CD14-positive monocyte (primary cell): ENCODE measurements around the gene NFIL3. TPM values are rescaled to one million over a fixed set of nuclear protein-coding genes. Genes with fewer than 3 reads are reported as not detected.

ENCODE experiments used
- DNase-seq, 3 donors: peaks; one replicate each; pipeline ENCODE4 v3.0.0-alpha.2; 2011 to 2022
- H2AFZ ChIP-seq: 2 replicates; pipeline ENCODE4 v1.6.0; 2012; ENCODE audit warnings: mild to moderate bottlenecking, low read depth, low read length, inconsistent platforms; ENCODE audit not compliant: insufficient read depth, poor library complexity, severe bottlenecking
- H3K27ac ChIP-seq, 2 donors: 1 replicate in 1 of 2; 2 replicates in 1 of 2; pipeline ENCODE4 v1.5.1; 2012 to 2013; ENCODE audit warnings: low read length in 2 of 2, control low read depth in 1 of 2, inconsistent platforms in 1 of 2, low read depth in 1 of 2, mild to moderate bottlenecking in 1 of 2
- H3K27me3 ChIP-seq, 2 donors: one replicate each; pipeline versions ENCODE4 v1.6.0 to v1.6.1; 2011 to 2013; ENCODE audit warnings: low read length in 2 of 2; ENCODE audit not compliant: control insufficient read depth in 2 of 2, insufficient read depth in 2 of 2
- H3K36me3 ChIP-seq, 2 donors: replicated peaks in 1 of 2; 1 replicate in 1 of 2; 2 replicates in 1 of 2; pipeline versions ENCODE4 v1.5.1 to v1.6.1; 2012 to 2013; ENCODE audit warnings: low read length in 2 of 2, control low read depth in 1 of 2, inconsistent platforms in 1 of 2, mild to moderate bottlenecking in 1 of 2; ENCODE audit not compliant: insufficient read depth in 2 of 2, control insufficient read depth in 1 of 2
- H3K4me1 ChIP-seq, 2 donors: 1 replicate in 1 of 2; 2 replicates in 1 of 2; pipeline versions ENCODE4 v1.5.1 to v1.6.1; 2012 to 2013; ENCODE audit warnings: low read length in 2 of 2, control low read depth in 1 of 2, inconsistent platforms in 1 of 2, mild to moderate bottlenecking in 1 of 2, moderate library complexity in 1 of 2; ENCODE audit not compliant: insufficient read depth in 2 of 2, control insufficient read depth in 1 of 2
- H3K4me2 ChIP-seq: replicated peaks from 2 replicates; pipeline ENCODE3; 2012; ENCODE audit warnings: low read length, moderate library complexity, mild to moderate bottlenecking; ENCODE audit not compliant: poor library complexity, severe bottlenecking; ENCODE audit errors: extremely low read depth
- H3K4me3 ChIP-seq, 3 experiments: fragments of 200-600 bp in 1 of 3; sonication (generic) in 1 of 3; replicated peaks in 1 of 3; 1 replicate in 2 of 3; 2 replicates in 1 of 3; pipeline ENCODE4 v1.5.1; 2011 to 2013; ENCODE audit warnings: low read length in 3 of 3, mild to moderate bottlenecking in 3 of 3, control low read depth in 2 of 3, low read depth in 2 of 3, inconsistent platforms in 1 of 3, moderate library complexity in 1 of 3
- H3K79me2 ChIP-seq: 2 replicates; pipeline ENCODE4 v1.6.0; 2012; ENCODE audit warnings: mild to moderate bottlenecking, control low read depth, inconsistent platforms, low read length, moderate library complexity; ENCODE audit not compliant: insufficient read depth
- H3K9ac ChIP-seq: 2 replicates; pipeline ENCODE4 v1.6.0; 2017; ENCODE audit warnings: low read length, mild to moderate bottlenecking; ENCODE audit not compliant: insufficient read depth, poor library complexity, severe bottlenecking
- H3K9me3 ChIP-seq, 2 donors: replicated peaks in 1 of 2; 1 replicate in 1 of 2; 2 replicates in 1 of 2; pipeline versions ENCODE4 v1.5.1 to v1.6.1; 2012 to 2013; ENCODE audit warnings: low read length in 2 of 2, control low read depth in 1 of 2; ENCODE audit not compliant: control insufficient read depth in 1 of 2, insufficient read depth in 1 of 2
- H4K20me1 ChIP-seq: 2 replicates; pipeline ENCODE4 v1.6.0; 2012; ENCODE audit warnings: mild to moderate bottlenecking, low read length, control low read depth, moderate library complexity; ENCODE audit not compliant: insufficient read depth
- H3K27ac Mint-ChIP-seq, 7 donors: one replicate each; pipeline ENCODE4 v1.8.0; 2020; ENCODE audit warnings: mild to moderate bottlenecking in 7 of 7, mixed read lengths in 7 of 7, moderate library complexity in 6 of 7, inconsistent platforms in 2 of 7
- H3K27me3 Mint-ChIP-seq, 3 donors: one replicate each; pipeline ENCODE4 v1.8.0; 2021 to 2022; ENCODE audit warnings: low read depth in 3 of 3, mild to moderate bottlenecking in 3 of 3, mixed read lengths in 3 of 3, moderate library complexity in 3 of 3, inconsistent platforms in 1 of 3
- H3K36me3 Mint-ChIP-seq, 2 donors: one replicate each; pipeline ENCODE4 v1.8.0; 2020; ENCODE audit warnings: mixed read lengths in 2 of 2, inconsistent platforms in 1 of 2, mild to moderate bottlenecking in 1 of 2
- H3K4me1 Mint-ChIP-seq: one replicate; pipeline ENCODE4 v1.8.0; 2020; ENCODE audit warnings: mild to moderate bottlenecking, mixed read lengths
- H3K4me3 Mint-ChIP-seq, 2 donors: one replicate each; pipeline ENCODE4 v1.8.0; 2020; ENCODE audit warnings: mild to moderate bottlenecking in 2 of 2, mixed read lengths in 2 of 2, moderate library complexity in 1 of 2
- H3K9me3 Mint-ChIP-seq, 7 donors: one replicate each; pipeline ENCODE4 v1.8.0; 2020 to 2022; ENCODE audit warnings: mixed read lengths in 7 of 7, mild to moderate bottlenecking in 6 of 7, moderate library complexity in 6 of 7, inconsistent platforms in 2 of 7
- whole genome bisulfite sequencing: methylation state at CpG from one replicate; pipeline ENCODE4 v1.1.5; 2013; ENCODE audit warnings: missing lambda C conversion rate; ENCODE audit not compliant: insufficient coverage; 5-methylcytosine and 5-hydroxymethylcytosine counted together
- intact Hi-C, 2 donors: fragments of 100-400 bp; cut with micrococcal nuclease; formaldehyde crosslinking; loops; one replicate each; pipeline versions ENCODE4 v1.15.0 to v1.15.1; 2023
- polyA plus RNA-seq, 3 donors: library from polyadenylated mRNA; depleted of rRNA in 1 of 3; unstranded in 2 of 3; stranded (reverse) in 1 of 3; fragments of 300-500 nt in 2 of 3; fragments of >200 nt in 1 of 3; fragmentation: Illumina TruSeq in 2 of 3; gene quantifications; 1 replicate in 2 of 3; 2 replicates in 1 of 3; pipeline ENCODE4 v1.2.3, GENCODE V29; 2012 to 2021
- TF ChIP-seq, protein P1 (sequence below): fragments of 200-600 bp; IDR thresholded peaks from one replicate; pipeline ENCODE4 v1.8.0; 2022; ENCODE audit warnings: antibody characterized with exemption, mild to moderate bottlenecking

NFIL3 gene
- polyA plus RNA-seq, 3 donors: 18.6 to 253 (median 64.0) TPM

GRCh38 chr9:91383577-91383976 lies 40.1 kb downstream of the NFIL3 start:
- Histone ChIP-seq H3K36me3 (no peaks in the 10 kb centered on the region), H3K27ac (no peak overlapping the region), H3K4me2 (no peak overlapping the region), H3K79me2 (no peaks in the 10 kb centered on the region), H2AFZ (no peak overlapping the region), H3K9ac (no peak overlapping the region), H3K9me3 (no peaks in the 10 kb centered on the region), H3K4me1 (peaks cover 0 to 6% of the 10 kb centered on the region in 2 donors), H3K4me3 (no peak overlapping the region), H4K20me1 (no peaks in the 10 kb centered on the region), H3K27me3 (no peaks in the 10 kb centered on the region)
- intact Hi-C loops: no loop called here
- Mint-ChIP-seq H3K27me3 (peaks cover 0 to 2% (median 1%) of the 10 kb centered on the region in 3 donors), H3K27ac (no peak overlapping the region), H3K4me1 (peaks cover 9% of the 10 kb centered on the region), H3K36me3 (no peaks in the 10 kb centered on the region), H3K4me3 (no peak overlapping the region), H3K9me3 (peaks cover 0 to 3% (median 0%) of the 10 kb centered on the region in 7 donors)
- TF ChIP-seq, protein P1, sequence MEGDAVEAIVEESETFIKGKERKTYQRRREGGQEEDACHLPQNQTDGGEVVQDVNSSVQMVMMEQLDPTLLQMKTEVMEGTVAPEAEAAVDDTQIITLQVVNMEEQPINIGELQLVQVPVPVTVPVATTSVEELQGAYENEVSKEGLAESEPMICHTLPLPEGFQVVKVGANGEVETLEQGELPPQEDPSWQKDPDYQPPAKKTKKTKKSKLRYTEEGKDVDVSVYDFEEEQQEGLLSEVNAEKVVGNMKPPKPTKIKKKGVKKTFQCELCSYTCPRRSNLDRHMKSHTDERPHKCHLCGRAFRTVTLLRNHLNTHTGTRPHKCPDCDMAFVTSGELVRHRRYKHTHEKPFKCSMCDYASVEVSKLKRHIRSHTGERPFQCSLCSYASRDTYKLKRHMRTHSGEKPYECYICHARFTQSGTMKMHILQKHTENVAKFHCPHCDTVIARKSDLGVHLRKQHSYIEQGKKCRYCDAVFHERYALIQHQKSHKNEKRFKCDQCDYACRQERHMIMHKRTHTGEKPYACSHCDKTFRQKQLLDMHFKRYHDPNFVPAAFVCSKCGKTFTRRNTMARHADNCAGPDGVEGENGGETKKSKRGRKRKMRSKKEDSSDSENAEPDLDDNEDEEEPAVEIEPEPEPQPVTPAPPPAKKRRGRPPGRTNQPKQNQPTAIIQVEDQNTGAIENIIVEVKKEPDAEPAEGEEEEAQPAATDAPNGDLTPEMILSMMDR: no peak
- no peak for DNase-seq

- Histone ChIP-seq H2AFZ (no peak overlapping the region), H3K27ac (no peak overlapping the region), H3K9me3 (no peaks in the 10 kb centered on the region), H3K9ac (no peak overlapping the region), H3K4me1 (peaks cover 0 to 6% of the 10 kb centered on the region in 2 donors), H4K20me1 (no peaks in the 10 kb centered on the region), H3K27me3 (no peaks in the 10 kb centered on the region), H3K4me2 (no peak overlapping the region), H3K4me3 (no peak overlapping the region), H3K79me2 (no peaks in the 10 kb centered on the region), H3K36me3 (no peaks in the 10 kb centered on the region)
- H3K27ac Mint-ChIP-seq: peak overlapping the region in 2 of 7 donors; percentile 23 to 24
- no peak overlapping the region for H3K4me3 Mint-ChIP-seq
- peaks cover 0 to 2% of the 10 kb centered on the region in 2 donors for H3K36me3 Mint-ChIP-seq
- peaks cover 0 to 2% (median 1%) of the 10 kb centered on the region in 3 donors for H3K27me3 Mint-ChIP-seq
- H3K4me1 Mint-ChIP-seq: peaks cover 9% of the 10 kb centered on the region
- intact Hi-C loops: no loop called here
- H3K9me3 Mint-ChIP-seq: peaks cover 0 to 8% (median 4%) of the 10 kb centered on the region in 7 donors
- WGBS: no CpG with 5 or more reads among the region's 4 CpGs
- DNase-seq: no peak
- TF ChIP-seq, protein P1: no peak
Observed at GRCh38 chr9:91382298-91382697, 41.3 kb downstream of the NFIL3 start.
